ENCODE measurements around the gene AKR1B15.

DNA sequence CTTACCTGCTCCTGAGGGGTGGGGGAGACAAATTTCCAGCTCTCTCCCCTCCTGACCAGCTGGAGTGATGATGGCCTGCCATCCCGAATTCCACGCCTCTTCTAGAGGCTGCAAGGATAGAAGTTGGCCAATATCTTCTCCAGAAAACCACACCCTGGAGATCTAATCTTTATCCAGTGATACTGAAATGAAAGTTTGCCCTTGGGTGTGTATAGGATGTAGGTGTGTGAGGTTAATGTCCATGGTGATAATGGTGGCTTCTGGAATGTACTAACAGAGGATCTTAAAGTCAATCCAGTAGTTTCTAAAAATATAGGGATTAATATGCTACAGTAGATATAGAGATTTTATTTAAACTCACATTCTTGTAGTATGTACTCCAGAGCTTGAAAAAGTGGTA lies 22.2 kb downstream of the AKR1B15 start:
- TF ChIP-seq POLR2A (IDR thresholded peaks at IDR 0.05): no peak
- TF ChIP-seq, protein P1, sequence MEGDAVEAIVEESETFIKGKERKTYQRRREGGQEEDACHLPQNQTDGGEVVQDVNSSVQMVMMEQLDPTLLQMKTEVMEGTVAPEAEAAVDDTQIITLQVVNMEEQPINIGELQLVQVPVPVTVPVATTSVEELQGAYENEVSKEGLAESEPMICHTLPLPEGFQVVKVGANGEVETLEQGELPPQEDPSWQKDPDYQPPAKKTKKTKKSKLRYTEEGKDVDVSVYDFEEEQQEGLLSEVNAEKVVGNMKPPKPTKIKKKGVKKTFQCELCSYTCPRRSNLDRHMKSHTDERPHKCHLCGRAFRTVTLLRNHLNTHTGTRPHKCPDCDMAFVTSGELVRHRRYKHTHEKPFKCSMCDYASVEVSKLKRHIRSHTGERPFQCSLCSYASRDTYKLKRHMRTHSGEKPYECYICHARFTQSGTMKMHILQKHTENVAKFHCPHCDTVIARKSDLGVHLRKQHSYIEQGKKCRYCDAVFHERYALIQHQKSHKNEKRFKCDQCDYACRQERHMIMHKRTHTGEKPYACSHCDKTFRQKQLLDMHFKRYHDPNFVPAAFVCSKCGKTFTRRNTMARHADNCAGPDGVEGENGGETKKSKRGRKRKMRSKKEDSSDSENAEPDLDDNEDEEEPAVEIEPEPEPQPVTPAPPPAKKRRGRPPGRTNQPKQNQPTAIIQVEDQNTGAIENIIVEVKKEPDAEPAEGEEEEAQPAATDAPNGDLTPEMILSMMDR (IDR thresholded peaks at IDR 0.05): no peak
